ENCODE measurements around the gene TNFRSF8.

TNFRSF8 gene

GRCh38 chr1:12145616-12146342 is 82.7 kb downstream of the TNFRSF8 start:
- Histone ChIP-seq H3F3A (ENCODE audit: insufficient read depth) (peaks cover 21% of the 10 kb centered on the region), H3K4me3 (ENCODE audit: insufficient read depth, low read length, poor library complexity, severe bottlenecking) (no peak overlapping the region), H3K9me2 (replicated peaks; ENCODE audit: insufficient read depth, low read length) (no peaks in the 10 kb centered on the region), H3K9me3 (ENCODE audit: insufficient read depth, low read length) (no peaks in the 10 kb centered on the region), H3K27me3 (ENCODE audit: low read length) (no peaks in the 10 kb centered on the region), H3K36me3 (ENCODE audit: low read length) (no peaks in the 10 kb centered on the region), H3K9ac (ENCODE audit: low read length) (no peak overlapping the region), H3K79me2 (ENCODE audit: insufficient read depth, low read length) (no peaks in the 10 kb centered on the region), H4K20me1 (ENCODE audit: low read depth, low read length) (no peaks in the 10 kb centered on the region), H2AFZ (ENCODE audit: low read depth, low read length, severe bottlenecking) (no peak overlapping the region), H3K4me2 (ENCODE audit: low read depth, low read length, poor library complexity, severe bottlenecking) (no peak overlapping the region), H3K27ac (ENCODE audit: low read depth, low read length) (no peak overlapping the region)
- no peak for TF ChIP-seq EZH2phosphoT487 (conservative IDR thresholded peaks at IDR 0.05; ENCODE audit: low read length)
- TF ChIP-seq, protein P1, sequence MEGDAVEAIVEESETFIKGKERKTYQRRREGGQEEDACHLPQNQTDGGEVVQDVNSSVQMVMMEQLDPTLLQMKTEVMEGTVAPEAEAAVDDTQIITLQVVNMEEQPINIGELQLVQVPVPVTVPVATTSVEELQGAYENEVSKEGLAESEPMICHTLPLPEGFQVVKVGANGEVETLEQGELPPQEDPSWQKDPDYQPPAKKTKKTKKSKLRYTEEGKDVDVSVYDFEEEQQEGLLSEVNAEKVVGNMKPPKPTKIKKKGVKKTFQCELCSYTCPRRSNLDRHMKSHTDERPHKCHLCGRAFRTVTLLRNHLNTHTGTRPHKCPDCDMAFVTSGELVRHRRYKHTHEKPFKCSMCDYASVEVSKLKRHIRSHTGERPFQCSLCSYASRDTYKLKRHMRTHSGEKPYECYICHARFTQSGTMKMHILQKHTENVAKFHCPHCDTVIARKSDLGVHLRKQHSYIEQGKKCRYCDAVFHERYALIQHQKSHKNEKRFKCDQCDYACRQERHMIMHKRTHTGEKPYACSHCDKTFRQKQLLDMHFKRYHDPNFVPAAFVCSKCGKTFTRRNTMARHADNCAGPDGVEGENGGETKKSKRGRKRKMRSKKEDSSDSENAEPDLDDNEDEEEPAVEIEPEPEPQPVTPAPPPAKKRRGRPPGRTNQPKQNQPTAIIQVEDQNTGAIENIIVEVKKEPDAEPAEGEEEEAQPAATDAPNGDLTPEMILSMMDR (IDR thresholded peaks at IDR 0.05; ENCODE audit: insufficient read depth, low read length, poor library complexity, severe bottlenecking) = no peak

DNA sequence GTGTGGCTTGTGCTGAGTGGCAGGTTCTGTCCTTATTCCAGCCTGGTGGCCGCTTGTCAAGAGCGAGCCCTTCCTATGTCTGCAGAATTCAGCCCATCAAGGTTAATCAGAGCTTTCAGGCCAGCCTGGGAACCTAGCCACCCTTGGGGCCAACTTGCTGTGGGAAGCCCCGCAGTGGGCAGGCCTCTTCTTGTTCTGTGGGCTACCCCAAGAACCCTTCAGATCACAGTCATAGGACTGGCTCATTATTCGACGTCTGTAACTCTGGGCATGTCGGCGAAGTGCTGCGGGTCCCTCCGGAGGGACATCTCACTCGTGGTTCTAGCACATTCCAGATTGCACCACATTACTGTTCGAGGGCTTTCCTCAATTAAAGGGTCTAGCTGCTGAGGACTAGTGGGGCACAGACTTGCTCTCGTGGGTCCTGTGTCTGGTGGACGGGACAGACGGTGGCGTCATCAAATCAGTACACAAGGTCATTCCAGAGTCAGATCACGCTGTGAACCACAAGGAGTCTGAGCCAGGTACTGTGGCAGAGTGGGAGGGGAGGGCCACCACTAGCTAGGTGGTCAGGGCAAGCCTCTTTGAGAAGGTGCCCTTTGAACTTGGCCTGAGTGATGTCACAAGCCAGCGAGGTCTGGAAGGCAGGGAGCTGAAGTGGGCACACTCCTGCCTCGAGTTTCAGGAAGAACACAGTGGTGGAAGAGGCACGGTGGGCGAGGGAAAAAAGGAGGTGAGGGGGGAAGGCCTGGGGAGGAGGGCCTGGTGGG is 83.4 kb downstream of the TNFRSF8 start:
- no peak overlapping the region for H3K4me3 ChIP-seq (ENCODE audit: insufficient read depth, low read length, poor library complexity, severe bottlenecking)
- no peaks in the 10 kb centered on the region for H3K9me3 ChIP-seq (ENCODE audit: insufficient read depth, low read length)
- no peak overlapping the region for H3K27ac ChIP-seq (ENCODE audit: low read depth, low read length)
- no peak overlapping the region for H2AFZ ChIP-seq (ENCODE audit: low read depth, low read length, severe bottlenecking)
- H3K4me2 ChIP-seq (ENCODE audit: low read depth, low read length, poor library complexity, severe bottlenecking) = no peak overlapping the region
- H3F3A ChIP-seq (ENCODE audit: insufficient read depth) = peaks cover 26% of the 10 kb centered on the region
- no peaks in the 10 kb centered on the region for H4K20me1 ChIP-seq (ENCODE audit: low read depth, low read length)
- H3K9me2 ChIP-seq (replicated peaks; ENCODE audit: insufficient read depth, low read length) = no peaks in the 10 kb centered on the region
- no peaks in the 10 kb centered on the region for H3K36me3 ChIP-seq (ENCODE audit: low read length)
- no peaks in the 10 kb centered on the region for H3K79me2 ChIP-seq (ENCODE audit: insufficient read depth, low read length)
- no peak overlapping the region for H3K9ac ChIP-seq (ENCODE audit: low read length)
- no peaks in the 10 kb centered on the region for H3K27me3 ChIP-seq (ENCODE audit: low read length)
- TF ChIP-seq EZH2phosphoT487 (conservative IDR thresholded peaks at IDR 0.05; ENCODE audit: low read length) = no peak
- TF ChIP-seq, protein P1 (IDR thresholded peaks at IDR 0.05; ENCODE audit: insufficient read depth, low read length, poor library complexity, severe bottlenecking) = no peak

- no peak overlapping the region for H3K9ac ChIP-seq (ENCODE audit: low read length)
- TF ChIP-seq, protein P1 (IDR thresholded peaks at IDR 0.05; ENCODE audit: insufficient read depth, low read length, poor library complexity, severe bottlenecking) = no peak
- TF ChIP-seq EZH2phosphoT487 (conservative IDR thresholded peaks at IDR 0.05; ENCODE audit: low read length) = no peak
- no peak overlapping the region for H3K4me2 ChIP-seq (ENCODE audit: low read depth, low read length, poor library complexity, severe bottlenecking)
Observed at GRCh38 chr1:12147201-12147701, 84.1 kb downstream of the TNFRSF8 start.

More at GRCh38 chr1:12147201-12147701, 84.1 kb downstream of the TNFRSF8 start:
- Histone ChIP-seq H3K27me3 (ENCODE audit: low read length) (no peaks in the 10 kb centered on the region), H4K20me1 (ENCODE audit: low read depth, low read length) (no peaks in the 10 kb centered on the region), H3K9me3 (ENCODE audit: insufficient read depth, low read length) (no peaks in the 10 kb centered on the region), H3K79me2 (ENCODE audit: insufficient read depth, low read length) (no peaks in the 10 kb centered on the region), H3K4me3 (ENCODE audit: insufficient read depth, low read length, poor library complexity, severe bottlenecking) (no peak overlapping the region), H3F3A (ENCODE audit: insufficient read depth) (peaks cover 33% of the 10 kb centered on the region), H3K36me3 (ENCODE audit: low read length) (no peaks in the 10 kb centered on the region), H3K9me2 (replicated peaks; ENCODE audit: insufficient read depth, low read length) (no peaks in the 10 kb centered on the region), H3K27ac (ENCODE audit: low read depth, low read length) (no peak overlapping the region), H2AFZ (ENCODE audit: low read depth, low read length, severe bottlenecking) (no peak overlapping the region)

All from SU-DHL-6 (cell line).